GM19455 (cell line): ENCODE data around the gene EIPR1.

Experiments
- ATAC-seq: cut with Tn5 transposase; IDR thresholded peaks from one replicate; pipeline ENCODE4 v1.9.1; 2021; ENCODE audit not compliant: unreplicated experiment

EIPR1 gene

DNA sequence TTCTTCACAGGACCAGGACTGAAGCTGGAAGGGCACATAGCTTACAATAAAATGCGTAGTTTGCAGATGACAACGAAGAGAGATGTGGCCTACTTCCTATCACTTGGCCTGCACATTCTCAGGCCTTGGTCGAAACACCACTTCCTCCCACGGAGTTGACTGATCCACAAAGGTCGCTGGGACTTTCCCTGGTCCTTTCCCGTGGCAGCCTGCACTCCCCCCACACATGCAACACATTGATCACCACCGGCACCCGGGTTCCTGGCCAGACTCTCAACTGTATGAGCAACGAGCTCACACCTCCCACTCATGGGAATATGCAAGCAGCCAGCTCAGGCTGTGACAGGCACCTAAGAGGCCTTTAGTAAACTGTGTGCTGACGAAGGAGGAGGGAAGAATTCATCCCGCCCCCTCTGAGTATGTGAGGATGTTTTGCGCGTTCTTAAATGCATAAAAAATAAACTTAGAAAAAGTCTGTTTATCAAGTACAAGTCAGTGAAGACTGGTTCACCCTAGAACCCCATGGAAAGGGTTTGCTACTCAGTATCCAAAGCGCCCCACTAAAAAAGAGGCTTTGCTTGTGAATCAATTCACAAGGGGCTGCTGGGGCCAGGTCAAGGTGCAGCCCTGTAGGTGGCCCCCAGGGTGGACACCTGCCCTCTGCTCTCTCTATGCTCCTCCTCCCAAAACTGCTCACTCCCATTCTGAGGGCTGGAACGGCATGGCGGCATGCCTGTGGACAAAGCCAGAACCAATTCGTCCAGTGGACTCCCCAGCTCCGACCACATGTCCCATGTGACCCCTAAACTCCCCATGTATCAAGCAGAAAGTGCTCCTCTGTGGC, 154.3 kb downstream of the EIPR1 start:
- ATAC-seq = peak; percentile 90

- ATAC-seq = peak; percentile 50
These were observed 155.0 kb downstream of the EIPR1 start for GRCh38 chr2:3222636-3223035.

DNA sequence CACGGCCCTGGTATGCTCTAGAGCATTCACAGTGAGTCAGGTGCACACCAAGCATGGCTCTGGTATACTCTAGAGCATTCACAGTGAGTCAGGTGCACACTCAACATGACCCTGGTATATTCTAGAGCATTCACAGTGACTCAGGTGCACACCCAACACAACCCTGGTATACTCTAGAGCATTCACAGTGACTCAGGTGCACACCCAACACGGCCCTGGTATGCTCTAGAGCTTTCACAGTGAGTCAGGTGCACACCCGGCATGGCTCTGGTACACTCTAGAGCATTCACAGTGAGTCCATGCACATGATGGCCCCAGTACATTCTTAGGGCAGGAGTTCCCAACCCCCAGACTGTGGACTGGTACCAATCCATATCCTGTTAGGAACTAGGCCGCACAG, 158.1 kb downstream of the EIPR1 start:
- ATAC-seq = no peak

DNA sequence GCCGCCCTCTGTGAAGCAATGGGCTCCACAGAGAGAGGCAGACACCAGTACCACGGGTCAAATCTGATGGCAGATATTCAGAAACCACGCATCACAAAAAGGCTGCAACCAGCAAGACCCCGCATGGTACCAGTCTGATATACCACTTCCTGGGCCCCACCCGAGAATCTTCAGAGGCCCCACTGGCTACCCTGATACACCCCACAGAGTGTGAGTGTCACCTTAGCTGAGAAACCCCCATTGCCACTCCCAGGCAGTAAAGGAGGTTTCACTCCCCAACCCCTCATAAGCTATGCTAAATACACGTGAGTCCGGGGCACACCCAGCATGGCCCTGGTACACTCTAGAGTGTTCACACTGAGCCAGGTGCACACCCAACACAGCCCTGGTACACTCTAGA, 160.0 kb downstream of the EIPR1 start:
- no peak for ATAC-seq

- ATAC-seq = no peak
These were observed 160.7 kb downstream of the EIPR1 start for GRCh38 chr2:3216841-3217495.

DNA sequence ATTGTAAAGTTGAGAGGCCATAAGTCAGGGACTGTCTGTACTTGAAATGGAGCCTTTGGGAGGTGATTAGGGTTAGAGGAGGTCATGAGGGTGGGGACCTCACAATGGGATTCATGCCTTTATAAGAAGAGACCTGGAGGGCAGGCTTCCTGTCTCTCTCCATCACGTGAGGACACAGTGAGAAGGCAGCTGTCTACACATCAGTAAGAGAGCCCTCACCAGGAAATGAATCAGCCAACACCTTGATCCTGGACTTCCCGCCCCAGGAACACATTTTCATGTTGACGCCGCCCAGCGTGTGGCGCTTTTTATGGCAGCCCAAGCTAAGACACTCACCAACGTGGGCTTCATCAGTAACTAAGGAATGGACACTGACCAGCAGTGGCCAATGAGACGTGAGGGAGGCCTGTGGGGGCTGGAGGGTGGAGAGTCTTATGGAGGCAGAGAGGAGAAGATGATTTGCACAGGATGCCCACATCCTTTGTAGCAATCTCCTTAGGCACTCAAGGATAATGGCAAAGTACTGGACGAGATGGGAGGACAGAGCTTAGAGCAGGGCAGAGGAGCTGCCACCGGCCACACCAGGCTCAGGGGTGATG, 162.7 kb downstream of the EIPR1 start:
- ATAC-seq = no peak

DNA sequence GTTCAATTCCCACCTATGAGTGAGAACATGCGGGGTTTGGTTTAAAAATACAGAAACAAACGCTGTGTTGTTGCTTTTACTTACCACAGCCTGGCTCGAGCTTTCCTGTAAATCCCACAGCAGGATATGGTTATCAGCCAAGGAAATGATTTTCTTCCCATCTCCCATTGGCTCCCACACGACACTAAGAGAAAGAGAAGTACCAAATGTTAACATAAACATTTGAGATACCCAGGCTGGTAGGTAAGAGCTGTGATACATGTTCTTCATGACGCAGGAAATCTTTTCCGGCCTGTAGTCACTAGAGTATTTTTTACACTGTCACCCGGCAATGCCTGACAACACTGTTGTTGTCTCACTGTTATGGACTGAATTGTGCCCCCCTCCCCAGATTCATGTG, 163.6 kb downstream of the EIPR1 start:
- no peak for ATAC-seq

DNA sequence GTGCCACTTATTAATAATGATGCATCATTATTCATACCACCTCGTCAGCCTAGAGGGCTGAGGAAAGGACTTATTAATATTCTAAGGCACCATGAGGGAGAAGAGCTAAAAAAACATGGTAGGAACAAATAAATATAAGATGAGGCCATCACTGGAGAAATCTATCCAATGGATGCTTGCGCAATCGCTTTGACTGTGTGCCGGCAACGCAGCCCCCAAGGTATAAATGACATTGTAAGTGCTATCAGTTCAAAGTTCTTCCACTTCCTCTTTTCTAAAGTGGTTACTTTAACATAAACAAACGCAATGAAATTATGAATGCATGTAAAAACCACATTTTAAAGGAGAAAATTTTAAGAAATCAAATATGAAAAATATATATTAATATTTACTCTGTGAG, 164.6 kb downstream of the EIPR1 start:
- no peak for ATAC-seq

GRCh38 chr2:3212061-3212362, 165.6 kb downstream of the EIPR1 start:
- ATAC-seq = no peak

- no peak for ATAC-seq
These were observed 166.2 kb downstream of the EIPR1 start for GRCh38 chr2:3211256-3212060.

DNA sequence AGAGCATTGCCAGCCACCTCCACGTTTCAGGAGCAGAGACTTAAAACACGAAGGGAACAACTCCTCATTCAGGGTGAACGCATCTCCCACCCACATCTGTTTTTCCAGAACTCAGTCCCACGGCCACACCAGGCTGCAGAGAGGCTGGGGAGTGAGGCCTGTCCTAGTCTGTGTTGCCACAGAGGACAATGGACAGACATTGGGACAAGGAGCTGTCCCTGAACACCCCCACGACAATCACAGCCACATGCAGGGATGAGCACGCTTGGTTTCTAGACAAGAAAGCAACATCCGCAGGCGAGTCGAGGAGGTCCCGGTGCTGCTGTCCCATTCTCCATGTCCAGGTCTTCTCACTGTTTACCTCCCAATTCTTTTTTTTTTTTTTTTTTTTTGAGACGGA, 167.4 kb downstream of the EIPR1 start:
- no peak for ATAC-seq

GRCh38 chr2:3209258-3209657, 168.4 kb downstream of the EIPR1 start:
- no peak for ATAC-seq

DNA sequence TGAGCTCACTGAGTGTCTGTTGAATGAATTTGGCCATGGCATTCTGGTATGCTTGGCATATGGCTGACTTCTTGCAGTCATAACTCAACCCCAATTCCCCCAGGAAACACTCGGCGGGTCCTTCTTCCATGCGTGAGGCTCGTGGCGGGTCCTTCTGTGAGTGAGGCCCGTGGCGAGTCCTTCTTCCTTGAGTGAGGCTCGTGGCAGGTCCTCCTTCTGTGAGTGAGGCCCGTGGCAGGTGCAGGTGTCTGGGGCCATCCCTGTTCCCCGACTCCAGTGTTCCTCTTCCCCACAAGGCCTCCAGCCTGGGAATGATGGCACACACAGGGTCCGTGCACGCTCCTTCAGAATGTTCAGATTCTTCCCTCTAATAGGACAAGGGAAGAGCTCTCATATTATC, 169.0 kb downstream of the EIPR1 start:
- ATAC-seq = no peak

DNA sequence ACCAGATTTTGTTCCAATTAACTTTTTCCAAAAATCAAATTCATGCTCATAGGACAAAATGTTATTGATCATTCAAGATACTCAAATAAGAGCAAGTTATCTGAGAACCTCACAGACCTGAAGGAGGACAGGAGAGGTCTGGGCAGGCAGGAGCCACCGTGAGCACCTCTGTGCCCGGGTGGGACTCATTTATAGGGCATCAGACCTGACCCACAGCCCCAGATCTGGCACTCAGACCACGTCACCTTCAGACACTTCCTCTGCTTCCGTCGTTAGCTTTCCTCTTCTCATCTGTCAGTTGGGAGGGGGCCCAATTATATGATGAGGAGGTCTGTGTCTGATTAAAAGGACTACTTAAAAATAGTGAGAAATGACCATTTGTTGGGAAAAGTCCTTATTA, 169.4 kb downstream of the EIPR1 start:
- no peak for ATAC-seq

DNA sequence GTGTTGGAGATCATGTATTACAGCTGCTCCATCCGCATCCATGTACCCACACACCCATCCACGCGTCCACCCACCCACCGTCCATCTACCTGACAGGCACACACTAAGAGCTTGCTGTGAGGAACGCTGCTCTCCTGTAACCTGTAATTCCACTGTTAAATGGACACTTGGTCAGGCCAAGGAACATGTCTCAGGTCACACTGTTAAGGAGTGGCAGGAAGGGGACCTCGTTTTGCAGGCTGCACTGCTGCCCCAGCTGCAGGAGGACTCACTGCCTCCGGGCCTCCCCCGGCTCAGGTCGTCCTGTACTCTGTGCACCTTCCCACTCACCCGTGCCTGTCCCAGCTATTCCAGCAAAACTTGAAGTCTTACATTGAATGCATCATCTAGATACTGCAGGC, 170.5 kb downstream of the EIPR1 start:
- ATAC-seq = no peak

DNA sequence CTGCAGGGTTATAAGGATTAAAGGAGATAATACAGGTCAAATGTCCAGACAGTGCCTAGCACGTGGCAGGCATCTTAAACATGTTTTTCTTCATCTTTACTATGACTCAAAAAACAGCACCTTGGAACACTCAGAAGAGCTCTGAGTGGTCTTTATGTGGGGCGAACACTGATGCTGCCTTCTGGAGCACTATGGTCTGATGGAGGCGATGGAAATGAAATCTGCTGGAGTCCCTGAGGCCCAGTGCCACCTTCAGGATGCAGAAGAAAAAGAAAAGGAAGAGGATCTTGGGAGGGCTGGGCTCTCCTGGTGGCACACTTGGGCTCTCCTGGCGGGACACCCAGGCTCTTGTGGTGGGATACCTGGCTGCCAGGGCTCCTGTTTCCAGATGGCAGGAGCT, 171.8 kb downstream of the EIPR1 start:
- ATAC-seq = no peak

DNA sequence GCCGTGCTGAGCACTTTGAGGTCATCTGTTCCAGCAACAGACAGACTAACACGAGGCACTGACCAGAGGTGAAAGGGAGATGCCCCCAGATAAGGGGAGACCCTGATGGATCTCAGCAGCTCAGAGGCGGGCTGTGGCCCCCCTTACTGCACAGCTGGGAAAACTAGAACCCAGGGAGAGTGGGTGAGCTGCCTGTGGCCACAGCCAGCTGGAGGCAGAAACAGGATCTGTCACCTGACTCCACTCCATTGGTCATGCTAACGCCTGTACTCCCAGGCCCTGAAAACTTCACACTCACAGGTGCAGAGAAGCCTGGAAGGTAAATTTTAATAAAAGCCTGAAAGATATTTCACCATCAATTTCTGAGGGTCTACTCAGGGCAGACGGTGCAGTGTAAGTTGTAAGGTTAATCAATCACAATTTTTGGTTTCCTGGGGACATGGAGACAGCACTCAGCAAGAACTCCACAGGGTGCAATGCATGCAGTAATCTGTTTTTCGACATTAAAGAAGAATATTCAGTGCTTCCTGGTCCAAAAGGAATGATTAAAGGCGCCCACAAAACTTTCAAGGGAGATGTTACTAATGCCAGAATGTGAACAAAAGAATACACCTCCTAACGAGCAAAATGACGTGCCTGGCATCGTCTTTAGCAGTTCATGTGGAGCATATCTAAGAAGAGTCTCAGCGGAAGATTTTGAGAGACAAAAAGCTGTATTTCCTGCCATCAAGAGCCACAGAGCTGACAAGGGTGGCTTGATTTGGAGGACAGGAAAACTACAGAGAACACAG, 173.4 kb downstream of the EIPR1 start:
- no peak for ATAC-seq

DNA sequence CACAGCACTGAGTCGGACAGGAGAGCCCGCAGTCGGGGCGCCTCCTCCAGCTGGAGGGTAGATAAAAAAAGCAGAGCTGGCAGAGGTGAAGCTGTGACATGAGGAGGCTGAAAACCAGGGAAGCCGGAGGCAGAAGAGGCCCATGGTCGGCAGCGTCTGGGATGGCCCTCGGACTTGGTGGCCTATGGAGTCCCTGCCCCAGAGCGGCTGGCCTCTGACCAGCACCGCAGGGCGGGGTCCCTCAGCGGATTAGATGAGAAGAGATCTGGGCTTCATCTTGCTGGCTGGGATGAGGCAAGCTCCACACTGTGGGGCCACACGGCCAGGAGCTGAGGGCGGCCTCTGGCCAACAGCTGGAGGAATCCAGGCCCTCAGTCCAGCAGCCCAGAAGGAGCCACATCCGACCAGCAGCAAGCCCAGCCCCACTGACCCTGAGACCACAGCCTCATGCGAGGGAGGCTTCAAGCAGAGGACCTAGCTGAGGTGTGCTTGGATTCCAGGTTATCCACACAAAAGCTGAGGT, 174.1 kb downstream of the EIPR1 start:
- no peak for ATAC-seq

GRCh38 chr2:3202926-3203325, 174.7 kb downstream of the EIPR1 start:
- no peak for ATAC-seq

DNA sequence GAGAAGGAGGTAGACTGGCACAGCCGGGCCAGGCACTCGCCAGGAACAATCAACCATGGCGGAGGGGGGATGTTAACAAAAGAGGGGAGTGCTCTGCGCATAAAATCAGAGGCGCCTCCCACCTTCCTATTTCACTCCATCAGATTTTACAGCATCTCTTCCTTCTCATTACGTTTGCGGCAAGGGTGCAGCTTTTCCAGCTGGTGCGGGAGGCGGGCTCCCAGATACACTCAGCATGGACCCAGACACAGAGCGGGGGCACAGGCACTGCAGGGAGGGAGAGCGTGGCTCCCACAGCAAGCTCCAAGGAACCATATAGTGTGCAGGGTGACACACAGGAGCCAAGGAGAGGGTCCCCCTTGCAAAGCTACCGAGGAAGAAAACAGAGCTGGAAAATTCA, 176.3 kb downstream of the EIPR1 start:
- no peak for ATAC-seq
